Stimulated activated CD4-positive, alpha-beta T cell treated with anti-CD3 and anti-CD28 coated beads, Interleukin-15, amount 100 ng/mL, for 1 hour (primary cell): ENCODE results near the gene COX5B.
A peak's percentile ranks its signal among the peaks of the same experiment; 100 is the strongest.

Experiments
- DNase-seq, 2 donors: peaks; one replicate each; pipeline ENCODE4 v3.0.0-alpha.2; 2020; ENCODE audit warnings: low read depth in 1 of 2, low spot score in 1 of 2

Gene COX5B

DNA sequence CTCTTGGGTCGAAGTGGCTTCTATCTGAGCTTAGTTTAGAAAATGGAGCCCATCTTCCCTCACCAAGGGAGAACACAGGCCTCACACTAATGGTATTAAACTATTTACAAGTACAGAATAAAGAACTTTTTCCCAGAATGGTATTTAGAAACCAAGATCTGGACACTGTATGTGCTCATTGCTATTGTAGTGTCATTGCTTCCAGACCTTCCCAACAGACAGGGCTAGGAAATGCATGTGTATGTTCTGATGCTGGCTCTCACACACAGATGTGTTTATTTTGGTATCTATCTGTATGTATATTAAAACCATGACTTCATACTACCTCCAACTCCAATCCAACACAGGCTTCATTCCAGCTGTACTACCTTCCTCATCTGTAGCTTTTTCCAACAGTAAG, 8.0 kb downstream of the COX5B start:
- DNase-seq: no peak

DNA sequence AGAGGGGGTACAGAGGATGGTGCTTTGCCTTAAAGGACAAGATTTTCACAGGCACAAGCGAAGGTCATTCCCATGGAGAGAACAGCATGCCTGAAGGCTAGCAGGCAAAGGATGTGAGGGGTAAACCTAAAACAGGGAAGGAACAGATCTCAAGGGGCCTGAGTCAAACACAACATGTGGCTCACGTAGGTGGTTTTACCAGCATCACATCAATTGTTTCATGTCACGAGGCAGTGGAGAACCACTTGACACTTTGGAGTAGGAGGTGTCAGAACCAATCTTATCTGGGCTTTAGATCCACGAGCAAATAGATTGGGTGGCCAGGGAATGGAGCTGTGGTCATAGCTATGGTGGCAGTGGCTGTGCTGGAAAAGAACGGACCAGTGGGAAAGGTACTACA, 8.4 kb downstream of the COX5B start:
- no peak for DNase-seq

DNA sequence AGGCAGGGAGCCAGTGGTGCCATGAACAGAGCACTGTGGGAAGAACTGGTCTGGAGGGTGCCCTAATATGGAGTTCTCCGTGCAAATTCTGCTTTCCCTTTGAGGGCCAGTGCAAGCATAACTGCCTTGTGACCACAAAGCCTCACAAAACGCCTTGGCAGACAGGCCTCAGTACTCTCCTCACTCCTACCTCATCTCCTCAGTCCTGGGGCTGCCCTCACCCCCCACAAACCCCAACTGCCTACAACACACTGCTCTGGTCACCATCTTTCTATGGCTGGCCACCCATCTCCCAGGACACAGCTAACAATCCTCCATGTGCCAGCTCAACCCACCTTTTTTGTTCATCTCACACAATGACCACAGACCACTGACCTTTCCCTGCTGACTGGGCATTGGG, 8.9 kb downstream of the COX5B start:
- no peak for DNase-seq

DNA sequence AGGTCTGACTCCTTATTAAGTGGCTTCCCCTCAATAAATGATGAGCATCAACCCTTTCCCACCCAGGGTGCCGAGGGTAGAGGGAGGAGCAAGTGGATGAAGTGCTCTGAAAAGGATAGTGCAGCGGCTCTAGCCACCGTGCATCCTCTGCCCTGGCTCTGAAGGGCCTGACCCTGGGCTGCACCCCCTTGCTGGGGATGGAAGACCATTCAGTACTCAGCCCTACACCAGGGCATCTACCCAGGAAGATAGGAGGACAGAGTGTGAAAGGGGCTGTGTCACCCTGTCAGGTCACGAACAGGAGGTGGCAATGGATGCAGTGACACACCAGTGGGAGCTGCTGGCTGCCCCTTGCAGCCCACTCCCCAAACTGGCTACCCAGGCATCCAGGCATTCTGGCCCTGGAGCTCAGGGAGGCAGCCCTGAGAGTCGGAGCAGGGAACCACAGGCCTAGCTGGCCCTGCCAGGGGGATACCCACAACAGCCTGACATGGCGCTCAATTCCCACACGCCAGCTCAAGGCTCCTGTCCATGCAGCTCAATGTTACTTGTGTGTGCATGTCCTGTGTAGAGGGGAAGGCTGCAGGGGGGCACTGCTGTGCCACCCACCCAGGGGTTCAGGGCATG, 10.4 kb downstream of the COX5B start:
- no peak for DNase-seq

DNA sequence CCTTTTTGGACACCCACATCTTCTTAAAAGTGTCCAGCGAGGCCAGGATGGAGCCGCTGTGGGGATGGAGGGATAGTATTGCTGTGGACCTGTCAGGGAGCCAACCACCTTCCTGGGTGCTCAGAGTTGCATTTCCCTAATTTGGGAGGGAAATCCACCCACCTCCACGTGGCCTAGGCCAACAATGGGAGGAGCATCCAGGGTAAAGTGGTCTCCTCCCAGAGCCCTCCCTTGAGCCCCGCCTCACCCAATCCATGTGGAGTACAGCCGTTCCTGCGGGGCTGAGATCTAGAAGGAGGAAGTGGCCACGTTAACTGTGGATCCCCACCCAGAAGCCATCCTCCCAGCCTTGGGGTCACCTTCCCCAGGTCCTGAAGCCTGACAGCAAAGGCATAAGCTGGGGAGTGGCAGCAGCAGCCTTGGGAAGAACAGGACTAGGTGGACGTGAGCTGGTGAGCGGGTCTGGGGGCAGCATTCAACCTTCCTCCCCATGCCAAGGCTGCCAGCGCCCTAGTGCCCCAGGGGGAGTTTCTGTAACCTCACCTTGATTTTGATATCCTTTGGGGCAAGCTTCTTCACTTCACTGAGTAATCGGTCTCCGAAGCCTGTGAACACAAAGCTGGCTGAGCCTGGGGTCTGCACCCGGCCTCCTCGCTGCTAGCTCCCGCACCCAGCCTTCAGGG, 11.2 kb downstream of the COX5B start:
- no peak for DNase-seq

DNA sequence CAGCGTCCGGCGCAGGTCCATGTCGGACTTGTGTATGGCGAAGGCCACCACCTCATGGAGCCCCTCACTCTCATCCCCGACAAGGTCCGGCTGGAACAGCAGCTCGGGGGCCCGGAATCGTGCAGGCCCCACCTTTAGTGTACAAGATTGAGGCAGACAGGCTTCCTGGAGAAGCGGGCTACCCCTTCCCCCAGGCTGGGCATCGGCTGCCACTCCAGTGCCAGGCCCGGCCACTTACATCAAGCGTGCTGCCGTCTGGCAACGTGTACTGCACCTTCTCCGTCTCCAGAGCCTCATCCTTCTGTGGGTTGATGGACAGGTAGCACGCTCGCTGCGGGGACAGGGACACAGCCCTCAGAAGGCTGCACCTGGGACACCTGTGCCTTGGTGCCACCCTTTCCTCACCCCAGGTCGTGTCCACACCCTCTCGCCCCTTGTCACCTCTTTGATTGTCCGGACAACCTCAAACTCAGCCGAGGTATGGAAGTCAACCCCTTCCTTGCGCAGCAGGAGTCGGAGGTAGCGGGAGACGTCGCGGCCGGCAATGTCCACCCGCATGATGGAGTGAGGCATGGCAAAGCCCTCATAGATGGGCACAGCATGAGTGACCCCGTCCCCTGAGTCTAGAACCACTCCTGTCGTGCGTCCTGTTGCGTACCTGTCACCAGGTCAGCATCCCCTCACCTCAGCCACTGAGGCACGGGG, 12.3 kb downstream of the COX5B start:
- no peak for DNase-seq

DNA sequence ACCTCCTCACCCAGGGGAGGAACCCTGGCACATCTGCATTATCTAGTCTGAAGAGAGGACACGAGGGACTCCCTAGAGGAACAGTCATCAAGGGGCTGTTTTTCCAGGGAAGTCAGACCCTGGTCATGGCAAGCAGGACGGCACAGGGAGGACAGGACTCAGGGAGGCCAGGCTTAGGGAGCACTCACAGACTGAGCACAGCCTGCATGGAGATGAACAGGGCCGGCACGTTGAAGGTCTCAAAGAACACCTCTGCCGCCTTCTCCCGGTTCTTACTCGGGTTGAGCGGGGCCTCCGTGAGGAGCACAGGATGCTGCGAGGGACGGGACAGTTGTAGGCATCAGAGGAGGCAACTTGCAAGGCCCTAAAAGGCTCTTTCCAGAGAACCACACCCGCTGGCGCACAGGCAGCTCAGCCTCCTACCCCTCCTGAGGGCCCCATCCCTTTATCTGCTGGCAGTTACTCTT, 12.9 kb downstream of the COX5B start:
- no peak for DNase-seq

DNA sequence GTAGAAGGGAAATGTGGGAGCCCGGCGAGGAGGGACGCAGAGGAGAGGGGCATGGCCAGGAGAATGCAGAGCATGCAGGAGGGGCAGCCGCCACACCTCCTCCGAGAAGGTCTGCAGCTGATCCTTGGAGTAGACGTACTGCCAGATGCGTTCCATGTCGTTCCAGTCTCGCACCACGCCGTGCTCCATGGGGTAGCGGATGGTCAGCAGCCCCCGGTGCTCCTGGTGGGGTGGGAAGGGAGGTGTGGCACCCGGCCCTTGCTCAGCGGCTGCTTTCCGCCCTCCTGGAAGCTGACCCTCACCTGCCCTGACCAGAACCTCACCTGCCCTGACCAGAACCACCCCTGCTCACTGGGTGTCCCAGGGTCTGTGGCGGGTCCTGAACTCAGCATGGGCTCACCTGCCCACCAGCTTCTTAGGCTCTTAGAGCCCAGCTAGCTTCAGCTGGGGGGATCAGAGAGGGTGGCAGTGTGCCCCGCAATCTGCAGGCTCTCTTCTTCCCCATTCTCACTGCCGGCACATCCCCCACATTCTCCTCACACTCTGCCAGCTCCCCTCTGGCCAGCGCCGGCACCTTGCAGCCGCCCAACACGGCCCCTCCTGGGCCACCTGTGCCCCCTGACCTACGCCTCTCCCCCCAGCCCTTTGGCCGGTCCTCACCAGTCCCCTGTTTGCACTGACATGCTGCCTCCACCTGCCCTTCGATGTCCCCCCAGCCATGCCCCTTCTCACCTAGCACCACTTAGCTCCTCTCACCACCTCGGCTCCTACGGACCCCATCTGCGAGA, 13.6 kb downstream of the COX5B start:
- DNase-seq: no peak

DNA sequence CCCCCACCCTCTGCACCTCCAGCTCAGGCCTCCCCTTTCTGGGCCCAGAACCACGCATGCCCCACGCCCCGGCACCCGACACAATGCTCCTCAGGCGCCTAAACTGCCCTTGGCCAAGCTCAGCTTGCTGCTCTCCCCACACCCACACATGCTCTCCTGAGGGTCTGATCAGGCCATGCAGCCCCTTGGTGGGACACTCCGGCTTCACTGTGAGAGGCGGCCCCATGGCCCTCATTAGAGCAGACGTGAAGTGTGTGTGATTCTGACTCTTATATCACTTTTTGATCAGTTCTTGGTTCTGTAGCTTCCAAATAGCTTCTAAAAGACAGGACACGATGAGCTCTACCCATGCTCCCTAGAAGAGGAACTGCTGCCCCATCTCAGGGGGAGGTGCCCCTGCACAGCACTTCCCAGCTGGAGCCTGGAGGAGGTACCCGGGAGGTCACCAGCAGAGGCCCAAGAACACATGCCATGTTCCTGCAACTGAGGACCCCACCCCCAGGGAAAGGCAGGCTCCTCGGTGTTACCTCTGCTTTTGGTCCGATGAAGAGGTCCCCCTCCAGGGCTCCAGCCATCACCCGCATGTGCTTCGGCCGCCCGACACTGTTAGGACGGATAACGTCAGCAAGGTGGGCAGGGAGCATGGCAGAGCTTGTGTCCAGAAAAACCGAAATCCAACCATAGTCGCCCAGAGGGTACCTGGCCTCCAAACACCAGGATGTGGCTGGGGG, 14.3 kb downstream of the COX5B start:
- DNase-seq: no peak

DNA sequence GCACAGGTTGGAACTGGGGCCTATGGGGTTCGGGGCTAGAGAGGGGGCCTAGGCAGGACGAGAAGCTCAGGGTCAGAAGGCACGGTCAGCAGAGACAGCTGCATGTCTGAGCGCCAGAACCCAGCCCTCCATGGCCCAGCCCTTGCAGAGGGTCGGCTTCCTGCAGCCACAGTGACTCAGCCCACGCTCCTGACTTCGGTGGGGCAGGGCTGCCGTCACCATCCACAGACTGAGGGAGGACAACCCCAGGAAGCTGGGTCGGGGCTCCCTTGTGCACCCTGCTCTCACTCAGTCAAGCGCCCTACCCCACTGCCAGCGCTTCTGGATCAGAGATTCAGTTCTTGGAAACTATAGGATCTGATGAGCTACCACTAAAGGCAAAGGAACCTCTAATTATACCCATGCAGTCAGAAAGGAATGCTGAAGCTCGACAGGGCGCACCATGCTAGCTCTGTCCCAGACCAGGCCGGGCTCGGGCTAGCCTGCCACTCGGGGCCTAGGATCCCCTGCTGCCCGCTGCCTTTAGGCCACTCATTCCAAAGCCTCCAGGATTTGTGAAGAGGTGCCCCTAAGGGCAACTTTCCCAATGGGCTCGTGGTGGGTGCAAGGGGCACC, 15.0 kb downstream of the COX5B start:
- no peak for DNase-seq

DNA sequence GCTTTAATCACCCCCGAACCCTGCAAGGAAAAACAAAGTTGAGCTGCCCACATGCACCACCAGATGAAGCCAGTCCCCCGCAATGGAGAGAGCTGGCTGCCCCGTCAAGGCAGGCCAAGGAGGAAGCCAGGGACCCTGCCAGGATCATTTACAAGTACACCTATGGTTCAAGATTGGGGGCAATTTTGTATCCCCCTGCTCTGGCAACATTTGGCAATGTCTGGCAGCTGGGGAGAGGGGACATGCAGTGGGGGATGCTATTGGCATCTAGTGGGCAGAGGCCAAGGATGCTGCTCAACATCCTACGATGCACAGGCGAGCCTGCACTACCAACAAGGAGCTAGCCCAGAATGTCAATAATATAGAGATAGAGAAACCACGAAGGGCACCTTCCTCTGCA, 16.1 kb downstream of the COX5B start:
- DNase-seq: no peak

DNA sequence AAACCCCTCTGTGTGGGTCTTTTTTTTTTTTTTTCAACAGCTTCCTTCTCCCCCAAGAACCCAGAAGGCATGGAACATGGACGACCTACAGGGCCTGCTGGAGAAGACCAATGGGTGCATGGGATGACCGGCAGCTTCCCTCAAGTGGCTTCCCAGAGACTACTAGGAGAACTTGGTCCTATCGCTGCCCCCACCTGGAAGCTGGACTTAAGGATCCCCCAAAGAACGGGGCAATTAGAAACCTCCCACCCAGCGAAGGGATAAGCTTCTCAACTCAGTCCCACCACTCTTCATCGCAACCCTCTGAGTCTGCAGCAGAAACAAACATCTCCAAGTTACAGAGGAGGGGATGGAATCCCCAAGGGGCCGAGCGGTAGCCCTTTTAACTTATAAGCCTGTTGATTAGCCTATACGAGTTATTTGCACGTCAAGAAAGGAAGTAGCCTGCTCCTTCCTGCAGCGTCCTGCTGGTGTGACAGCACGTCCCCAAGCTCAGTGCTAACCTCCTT, 16.6 kb downstream of the COX5B start:
- DNase-seq: no peak

DNA sequence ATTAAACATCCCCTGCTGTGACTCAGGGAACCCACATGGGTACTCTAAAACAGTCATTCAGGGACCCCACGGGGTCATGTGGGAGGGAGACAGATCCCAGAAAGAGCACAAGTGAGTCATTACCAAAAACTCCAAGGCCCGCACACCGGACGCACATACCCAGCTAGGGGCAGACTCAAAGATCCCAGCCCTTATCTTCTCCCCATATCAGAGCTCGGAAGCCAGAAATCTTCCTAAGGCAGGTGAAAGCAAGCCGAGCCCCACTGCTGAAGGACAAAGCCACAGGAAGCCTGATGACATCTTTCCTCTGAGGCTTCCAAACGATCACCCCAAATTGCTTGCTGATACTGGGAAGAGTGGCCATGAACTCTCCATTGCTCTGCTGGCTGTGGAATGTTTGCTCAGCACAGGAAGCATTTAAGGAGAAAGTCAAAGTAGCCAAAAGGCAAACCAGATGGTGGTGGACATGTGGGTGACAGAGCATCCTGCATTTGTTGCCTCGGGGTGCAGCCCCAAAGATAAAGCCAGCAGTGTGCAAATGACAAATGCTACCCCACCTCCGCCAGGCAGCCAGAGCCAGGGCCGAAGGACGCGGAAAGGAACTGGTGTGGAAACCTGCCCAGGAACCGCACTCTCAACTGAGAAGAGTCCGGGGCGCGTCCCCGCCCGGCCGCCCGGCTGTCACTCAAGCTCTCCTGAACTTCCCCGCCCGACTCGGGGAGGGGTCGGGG, 17.2 kb downstream of the COX5B start:
- peak; percentile 32 to 59 for DNase-seq

DNA sequence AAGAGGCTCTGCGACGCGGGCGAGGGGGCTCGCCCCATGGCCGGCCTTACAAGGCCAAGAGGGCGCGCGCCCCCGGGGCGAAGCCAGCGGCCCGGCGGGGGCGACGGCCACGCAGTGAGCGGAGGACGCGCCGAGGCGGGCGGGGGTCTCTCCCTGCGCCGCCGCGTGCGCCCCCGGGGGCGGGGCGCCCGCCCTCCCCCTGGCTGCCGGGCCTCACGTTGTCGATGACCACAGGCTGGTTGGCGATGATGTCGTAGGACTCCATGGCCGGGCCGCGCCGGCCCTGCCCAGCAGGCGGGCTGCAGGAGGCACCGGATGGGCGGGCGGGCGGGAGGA, 17.7 kb downstream of the COX5B start:
- DNase-seq: no peak

DNA sequence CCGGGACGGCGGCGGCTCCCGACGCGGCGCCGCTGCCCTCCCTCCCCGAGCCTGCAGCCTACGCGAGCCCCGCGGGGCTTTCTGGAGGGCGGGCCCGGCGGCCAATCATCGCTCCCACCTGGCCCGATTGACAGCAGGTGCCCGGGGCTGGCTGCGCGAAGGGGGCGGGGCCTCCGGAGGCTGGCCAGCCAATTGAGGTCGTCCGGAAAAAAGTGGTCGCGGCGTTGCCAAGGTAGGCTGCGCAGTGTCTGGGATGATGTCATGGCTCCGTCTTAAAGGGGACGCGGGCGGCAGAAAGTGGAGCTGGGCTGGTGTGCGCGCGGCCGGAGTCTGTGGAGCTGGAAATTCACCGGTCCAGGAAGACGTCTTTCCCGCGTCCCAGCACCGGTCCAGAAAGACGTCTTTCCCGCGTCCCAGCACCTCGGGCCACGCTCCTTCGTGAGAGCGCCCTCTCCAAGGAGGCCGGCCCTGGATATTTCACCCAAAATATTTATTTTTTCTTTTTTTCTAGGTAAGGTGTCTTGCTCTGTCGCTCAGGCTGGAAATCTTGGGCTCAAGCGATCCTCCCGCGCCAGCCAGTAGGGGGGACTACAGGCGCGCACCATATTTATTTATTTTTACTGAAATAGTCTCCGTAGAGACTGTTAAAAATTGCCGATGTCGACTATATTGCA, 18.2 kb downstream of the COX5B start, which contains the start of gene ACTR1B:
TSS of gene ACTR1B (minus strand) at position 83 of the 674 bp plus-strand sequence. CDS start 154 bp downstream, outside the sequence.
- DNase-seq: peak; percentile 95 to 97

DNA sequence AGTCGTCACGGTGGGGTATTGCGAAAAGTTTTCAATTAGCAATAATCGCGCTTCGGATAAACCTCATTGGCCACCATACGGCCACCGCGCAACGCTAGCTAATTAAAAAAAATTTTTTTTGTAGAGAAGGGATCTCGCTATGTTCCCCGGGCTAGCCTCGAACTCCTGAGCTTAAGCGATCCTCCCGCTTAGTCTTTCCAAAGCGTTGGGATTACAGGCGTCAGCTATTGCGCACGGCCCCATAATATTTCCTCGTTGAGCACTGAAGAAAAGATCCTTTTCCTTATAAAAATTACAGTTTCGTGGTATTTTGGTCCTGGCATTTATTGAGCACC, 18.7 kb downstream of the COX5B start:
- DNase-seq: no peak

DNA sequence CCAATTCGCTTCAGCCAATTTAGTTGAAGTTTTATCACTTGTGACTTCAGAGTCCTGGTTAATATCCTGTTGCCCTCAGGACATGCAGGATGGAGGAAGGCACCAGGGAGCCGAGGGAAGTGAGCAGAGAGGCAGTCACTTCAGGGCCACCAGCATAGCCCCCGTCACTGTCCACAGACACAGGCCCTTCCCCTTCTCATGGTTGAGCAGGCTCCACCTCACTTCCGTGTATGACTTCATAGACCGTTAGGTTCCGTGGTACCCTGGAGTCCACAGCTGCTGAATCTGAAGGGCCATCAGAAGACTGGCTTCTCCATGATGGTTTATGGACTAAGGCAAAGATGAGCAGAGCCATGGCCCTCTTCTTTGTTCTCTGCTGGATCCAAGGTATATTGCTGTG, 23.6 kb downstream of the COX5B start, which contains the start of gene C2orf92:
TSS of gene C2orf92 (plus strand) at position 266 of the 400 bp plus-strand sequence. CDS start at position 342, 76 bp downstream.
- DNase-seq: no peak

DNA sequence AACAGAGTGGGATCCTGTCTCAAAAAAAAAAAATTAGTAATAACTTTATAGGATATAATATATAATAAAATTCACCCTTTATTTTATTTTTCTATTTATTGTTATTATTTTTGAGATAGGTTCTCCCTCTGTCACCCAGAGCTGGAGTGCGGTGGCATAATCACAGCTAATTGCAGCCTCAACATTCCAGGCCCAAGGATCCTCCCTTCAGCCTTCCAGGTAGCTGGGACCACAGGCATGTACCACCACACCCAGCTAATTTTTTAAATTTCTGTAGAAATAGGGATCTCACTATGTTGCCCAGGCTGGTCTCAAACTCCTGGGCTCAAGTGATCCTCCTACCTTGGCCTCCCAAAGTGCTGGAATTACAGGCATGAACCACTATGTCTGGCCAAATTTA, 24.6 kb downstream of the COX5B start:
- DNase-seq: no peak

DNA sequence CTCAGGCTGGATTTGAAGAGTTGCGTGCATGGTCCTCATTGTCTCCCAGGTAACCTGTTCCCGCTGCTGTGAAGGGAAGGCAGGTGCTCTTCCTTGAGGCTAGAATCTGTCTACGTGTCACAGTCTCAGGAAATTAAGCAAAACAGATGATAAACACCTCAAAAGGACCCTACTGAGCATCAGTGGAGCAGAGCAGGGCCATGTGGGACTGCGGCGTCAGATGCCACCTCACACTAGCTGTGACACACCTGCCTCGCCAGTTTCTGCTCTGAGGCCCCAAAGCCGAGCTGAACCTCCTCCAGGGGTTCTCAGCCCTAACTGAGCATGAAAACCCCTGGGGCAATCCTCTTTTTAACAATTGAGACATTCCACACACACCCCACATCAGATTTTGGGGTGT, 25.7 kb downstream of the COX5B start:
- DNase-seq: no peak
